HG02981 (cell line): ENCODE data around the gene D2HGDH.

Experiments used
- ATAC-seq: cut with Tn5 transposase; IDR thresholded peaks from one replicate; pipeline ENCODE4 v1.9.1; 2021; ENCODE audit warnings: mild to moderate bottlenecking, moderate library complexity; ENCODE audit not compliant: unreplicated experiment

Gene D2HGDH

GRCh38 chr2:241734467-241735208 lies at the start of gene D2HGDH:
TSS of gene D2HGDH (plus strand) at chr2:241734630. CDS start at chr2:241735225, 595 bp downstream.
- peak; percentile 79 for ATAC-seq

- no peak for ATAC-seq
Observed at GRCh38 chr2:241686324-241686649, 48.1 kb upstream of the D2HGDH start.

GRCh38 chr2:241686650-241687425 lies 47.6 kb upstream of the D2HGDH start, which contains the start of gene DTYMK:
TSS of gene DTYMK (minus strand) at chr2:241686815. CDS start at chr2:241686783, 32 bp downstream.
- peak; percentile 97 for ATAC-seq

GRCh38 chr2:241689306-241689705 lies 45.1 kb upstream of the D2HGDH start:
- ATAC-seq: no peak

- no peak for ATAC-seq
Observed at GRCh38 chr2:241690202-241690717, 44.2 kb upstream of the D2HGDH start.

GRCh38 chr2:241692448-241692847 lies 42.0 kb upstream of the D2HGDH start:
- ATAC-seq: no peak

- ATAC-seq: no peak
Observed at GRCh38 chr2:241695651-241696050, 38.8 kb upstream of the D2HGDH start.

- no peak for ATAC-seq
Observed at GRCh38 chr2:241701149-241701398, 33.4 kb upstream of the D2HGDH start.

- ATAC-seq: peak; percentile 50
Observed at GRCh38 chr2:241701399-241702154, 32.9 kb upstream of the D2HGDH start, which contains the start of gene ING5. TSS of gene ING5 (plus strand) at chr2:241702039. CDS start at chr2:241702066, 27 bp downstream.

- peak; percentile 66 for ATAC-seq
Observed at GRCh38 chr2:241702155-241703031, 32.0 kb upstream of the D2HGDH start.

GRCh38 chr2:241703032-241703604 lies 31.3 kb upstream of the D2HGDH start:
- ATAC-seq: no peak

GRCh38 chr2:241706537-241706936 lies 27.9 kb upstream of the D2HGDH start:
- no peak for ATAC-seq

GRCh38 chr2:241708879-241709278 lies 25.6 kb upstream of the D2HGDH start:
- no peak for ATAC-seq

GRCh38 chr2:241719093-241719492 lies 15.3 kb upstream of the D2HGDH start:
- no peak for ATAC-seq

GRCh38 chr2:241720099-241720498 lies 14.3 kb upstream of the D2HGDH start:
- ATAC-seq: no peak

- no peak for ATAC-seq
Observed at GRCh38 chr2:241720560-241720959, 13.9 kb upstream of the D2HGDH start.

- no peak for ATAC-seq
Observed at GRCh38 chr2:241721852-241722251, 12.6 kb upstream of the D2HGDH start.

- no peak for ATAC-seq
Observed at GRCh38 chr2:241722896-241723454, 11.5 kb upstream of the D2HGDH start.

GRCh38 chr2:241724259-241724974 lies 10.0 kb upstream of the D2HGDH start:
- no peak for ATAC-seq
